Measurements from ENCODE around the gene KANSL2.
"Not testable (repeated sequence)": the region's sequence is repeated elsewhere in the genome, so short reads cannot be mapped to it uniquely, and the experiment has no call there.

The KANSL2 gene

GRCh38 chr12:48681710-48682532 is at the start of gene KANSL2:
Gene KANSL2, minus strand, starts transcription at chr12:48682238. Its CDS starts 606 bp downstream, at chr12:48681632.
- DNase-seq, result peak; percentile 96

DNA sequence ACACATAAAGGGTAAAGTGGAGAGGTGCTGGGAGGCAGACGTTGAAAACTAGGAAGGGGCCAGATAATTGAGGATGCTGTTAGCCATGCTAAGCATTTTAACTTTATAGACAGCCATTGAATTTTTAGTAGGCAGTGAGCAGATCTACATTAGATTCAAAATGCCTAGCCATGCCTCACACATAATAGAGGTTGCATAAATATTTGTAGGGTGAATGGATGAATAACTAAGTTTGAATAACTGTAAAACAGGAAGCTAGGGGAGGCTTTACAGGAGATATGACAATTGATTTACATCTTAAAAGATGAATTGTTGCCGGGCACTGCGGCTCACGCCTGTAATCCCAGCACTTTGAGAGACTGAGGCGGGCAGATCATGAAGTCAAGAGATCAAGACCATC is 46.8 kb upstream of the KANSL2 start:
- no peak for DNase-seq

- not testable (repeated sequence) for DNase-seq
Measured at GRCh38 chr12:48720737-48721136, 38.7 kb upstream of the KANSL2 start.

- not testable (repeated sequence) for DNase-seq
Measured at GRCh38 chr12:48720171-48720570, 38.1 kb upstream of the KANSL2 start.

DNA sequence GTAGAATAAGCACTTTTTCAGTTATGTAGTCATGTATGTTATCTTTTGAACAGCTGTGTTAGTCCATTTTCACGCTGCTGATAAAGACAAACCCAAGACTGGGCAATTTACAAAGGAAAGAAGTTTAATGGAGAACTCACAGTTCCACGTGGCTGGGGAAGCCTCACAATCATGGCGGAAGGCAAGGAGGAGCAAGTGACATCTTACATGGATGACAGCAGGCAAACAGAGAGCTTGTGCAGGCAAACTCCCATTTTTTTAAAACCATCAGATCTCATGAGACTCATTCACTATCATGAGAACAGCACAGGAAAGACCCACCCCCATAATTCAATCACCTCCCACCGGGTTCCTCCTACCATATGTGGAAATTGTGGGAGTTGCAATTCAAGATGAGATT is 37.0 kb upstream of the KANSL2 start:
- DNase-seq, result not testable (repeated sequence)

DNA sequence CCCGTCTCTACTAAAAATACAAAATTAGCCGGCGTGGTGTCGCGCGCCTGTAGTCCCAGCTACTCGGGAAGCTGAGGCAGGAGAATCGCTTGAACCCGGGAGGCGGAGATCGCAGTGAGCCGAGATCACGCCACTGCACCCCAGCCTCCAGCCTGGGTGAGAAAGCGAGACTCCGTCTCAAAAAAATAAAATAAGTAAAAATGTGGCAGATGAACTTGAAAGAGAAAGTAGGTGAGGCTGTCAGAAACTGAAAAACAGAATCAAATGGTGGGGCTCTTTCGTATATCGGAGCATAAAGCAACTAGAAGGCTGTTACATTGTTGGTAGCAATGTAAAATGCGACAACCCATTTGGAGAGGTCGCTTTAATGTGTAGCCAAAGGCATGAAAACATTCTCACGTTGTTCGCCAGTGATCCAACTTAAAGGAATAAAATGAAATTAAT is 35.2 kb upstream of the KANSL2 start:
- DNase-seq, result no peak

DNA sequence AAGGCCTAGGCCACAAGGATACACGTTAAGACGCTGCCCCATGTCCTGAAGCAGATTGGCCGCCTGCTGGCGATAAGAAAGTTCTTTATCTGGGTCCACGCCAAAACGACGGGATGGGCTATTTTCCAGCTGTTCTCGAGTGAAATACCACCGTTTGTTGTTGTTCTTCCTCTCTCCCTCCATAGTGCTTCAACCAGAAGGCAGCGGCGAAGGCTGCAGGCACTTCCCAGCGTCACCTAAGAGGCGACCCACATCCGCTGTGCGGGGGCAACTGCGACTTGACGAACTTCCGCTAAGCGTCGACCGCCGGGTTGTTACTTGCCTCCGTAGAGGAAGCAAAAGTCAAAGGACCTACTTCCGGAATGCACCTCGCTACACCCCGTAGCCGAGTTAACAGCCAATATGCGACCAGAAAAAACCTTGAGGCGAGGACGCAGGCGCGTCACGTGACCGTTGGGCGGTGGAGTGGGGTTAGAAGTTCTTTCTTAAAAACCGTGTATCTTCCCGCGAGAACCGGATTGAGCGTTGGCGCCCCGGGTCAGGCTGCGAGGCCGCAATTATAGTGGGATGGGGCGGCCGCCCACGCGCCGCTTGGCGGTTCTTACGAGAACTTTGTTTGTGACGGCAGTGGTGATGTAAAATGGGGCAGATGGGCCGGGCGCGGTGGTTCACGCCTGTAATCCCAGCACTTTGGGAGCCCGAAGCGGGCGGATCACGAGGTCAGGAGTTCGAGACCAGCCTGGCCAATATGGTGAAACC is 34.6 kb upstream of the KANSL2 start, which contains the start of gene CCNT1:
Gene CCNT1 (minus strand): TSS at position 215 of the 759 bp plus-strand sequence. CDS start 32 bp downstream, at position 183.
- DNase-seq, result peak; percentile 100

- no peak for DNase-seq
Measured at GRCh38 chr12:48716168-48716492, 34.1 kb upstream of the KANSL2 start.

DNA sequence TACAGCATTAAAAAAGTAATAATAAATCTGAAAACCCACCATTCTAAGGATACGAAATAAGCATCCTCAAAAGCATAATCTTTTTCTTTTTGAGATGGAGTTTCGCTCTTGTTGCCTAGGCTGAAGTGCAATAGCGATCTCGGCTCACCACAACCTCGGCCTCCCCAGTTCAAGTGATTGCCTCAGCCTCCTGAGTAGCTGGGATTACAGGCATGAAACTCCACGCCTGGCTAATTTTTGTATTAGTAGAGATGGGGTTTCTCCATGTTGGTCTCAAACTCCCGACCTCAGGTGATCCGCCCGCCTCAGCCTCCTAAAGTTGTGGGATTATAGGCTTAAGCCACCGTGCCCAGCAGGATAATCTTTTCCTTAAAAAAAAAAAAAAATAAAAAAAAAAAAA is 30.2 kb upstream of the KANSL2 start:
- no peak for DNase-seq

DNA sequence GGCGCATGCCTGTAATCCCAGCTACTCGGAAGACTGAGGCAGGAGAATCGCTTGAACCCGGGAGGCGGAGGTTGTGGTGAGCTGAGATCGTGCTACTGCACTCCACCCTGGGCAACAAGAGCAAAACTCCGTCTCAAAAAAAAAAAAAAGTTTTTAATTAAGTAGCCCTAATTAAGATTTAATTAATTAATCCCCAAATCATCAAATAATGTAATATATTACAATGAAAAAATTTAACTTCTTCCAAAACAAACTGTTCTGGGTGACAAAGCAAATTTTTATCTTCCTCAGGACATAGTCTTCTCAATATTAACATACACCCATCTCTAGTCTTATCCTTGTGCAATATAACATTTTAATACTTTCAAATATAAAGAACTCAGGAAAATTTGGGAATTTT is 16.8 kb upstream of the KANSL2 start:
- DNase-seq, result not testable (repeated sequence)

GRCh38 chr12:48696626-48697025 is 14.6 kb upstream of the KANSL2 start:
- no peak for DNase-seq

DNA sequence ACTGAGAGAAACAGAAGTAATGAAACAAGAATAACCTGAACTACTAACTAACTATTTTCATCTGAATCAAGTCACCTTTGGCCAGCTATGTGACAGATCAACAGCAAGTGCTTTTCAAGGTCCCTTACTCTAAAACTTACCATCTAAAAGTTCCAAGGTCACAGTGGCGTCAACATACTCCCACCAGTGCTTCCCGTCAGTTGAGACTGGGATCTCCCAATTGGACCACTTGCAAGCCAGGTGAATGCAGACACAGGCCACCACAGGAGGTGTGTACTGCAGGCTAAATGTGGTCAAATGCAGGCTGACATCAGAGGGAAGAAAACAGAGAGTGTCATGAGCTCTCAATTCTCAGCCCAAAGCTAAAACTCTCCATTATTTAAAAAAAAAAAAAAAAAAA is 13.8 kb upstream of the KANSL2 start:
- no peak for DNase-seq

DNA sequence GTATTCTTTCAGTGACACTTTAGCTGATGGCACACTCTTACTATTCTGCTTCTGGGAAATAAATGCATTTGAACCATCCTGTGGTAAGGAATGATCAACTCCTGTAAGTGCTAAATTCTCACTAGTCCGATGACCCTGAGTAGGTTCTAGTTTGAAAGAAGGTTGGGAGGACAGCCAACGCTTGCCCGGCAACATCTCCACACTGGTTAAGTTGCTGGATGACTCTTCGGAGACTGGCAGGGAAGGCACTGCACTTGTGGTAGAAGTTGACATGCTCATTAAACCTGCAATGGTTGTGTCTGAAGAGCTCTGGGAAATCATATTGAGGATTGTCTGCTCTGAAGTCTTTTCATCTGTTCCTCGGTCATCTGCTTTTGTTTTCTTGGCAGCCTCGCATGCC is 12.0 kb upstream of the KANSL2 start:
- no peak for DNase-seq

- DNase-seq, result no peak
Measured at GRCh38 chr12:48693572-48693971, 11.5 kb upstream of the KANSL2 start.

DNA sequence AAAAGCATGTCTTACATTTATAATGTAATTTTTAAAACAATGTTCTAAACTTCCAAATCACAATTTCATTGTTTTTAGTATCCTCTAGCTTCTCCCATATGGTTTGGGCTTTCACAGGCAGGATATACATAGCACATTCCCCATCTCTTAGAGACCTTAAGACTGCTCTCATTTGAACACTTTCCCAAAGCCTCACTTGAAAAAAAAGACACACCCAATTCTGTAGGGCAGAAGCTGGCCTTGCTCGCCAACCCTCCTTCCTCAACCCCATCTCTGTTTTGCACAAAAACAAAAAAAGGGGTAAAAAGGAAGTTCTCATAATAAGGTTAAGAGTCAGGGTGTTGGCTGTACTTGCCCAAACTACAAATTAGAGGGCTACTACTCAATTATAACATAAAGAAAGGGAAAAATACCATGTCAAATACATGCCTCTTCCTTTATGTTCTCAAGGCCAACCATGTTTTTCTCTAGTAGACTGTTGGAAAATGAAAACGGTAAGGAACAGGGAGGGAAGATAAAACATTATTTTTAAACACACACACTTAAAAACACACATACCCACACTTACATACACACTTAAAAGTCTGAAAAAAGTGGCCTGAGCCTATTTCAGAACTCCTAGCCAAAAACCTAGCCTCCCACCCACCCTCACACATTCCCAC is 9.9 kb upstream of the KANSL2 start:
- DNase-seq, result no peak

GRCh38 chr12:48690990-48691389 is 9.0 kb upstream of the KANSL2 start:
- no peak for DNase-seq

GRCh38 chr12:48690436-48690835 is 8.4 kb upstream of the KANSL2 start:
- DNase-seq, result no peak

DNA sequence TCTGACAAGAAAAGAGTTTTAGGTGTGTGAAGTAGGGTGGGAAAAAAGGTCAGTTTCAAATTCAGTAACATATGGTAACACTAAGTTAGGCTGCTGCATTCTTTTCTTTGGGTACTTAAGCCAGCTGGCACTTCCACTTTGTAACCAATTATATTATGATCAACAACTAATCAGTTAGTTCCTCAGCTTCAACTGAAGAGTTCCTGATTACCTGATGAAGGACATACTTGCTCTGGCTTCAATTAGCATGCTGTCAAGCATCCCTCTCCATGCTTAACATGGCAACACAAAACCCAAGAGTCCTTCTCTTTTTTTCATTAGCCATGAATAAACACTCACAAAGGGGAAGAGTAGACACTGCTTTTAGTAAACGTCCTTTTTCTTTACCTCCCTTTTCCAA is 6.8 kb upstream of the KANSL2 start:
- DNase-seq, result no peak

- no peak for DNase-seq
Measured at GRCh38 chr12:48687592-48687991, 5.6 kb upstream of the KANSL2 start.

DNA sequence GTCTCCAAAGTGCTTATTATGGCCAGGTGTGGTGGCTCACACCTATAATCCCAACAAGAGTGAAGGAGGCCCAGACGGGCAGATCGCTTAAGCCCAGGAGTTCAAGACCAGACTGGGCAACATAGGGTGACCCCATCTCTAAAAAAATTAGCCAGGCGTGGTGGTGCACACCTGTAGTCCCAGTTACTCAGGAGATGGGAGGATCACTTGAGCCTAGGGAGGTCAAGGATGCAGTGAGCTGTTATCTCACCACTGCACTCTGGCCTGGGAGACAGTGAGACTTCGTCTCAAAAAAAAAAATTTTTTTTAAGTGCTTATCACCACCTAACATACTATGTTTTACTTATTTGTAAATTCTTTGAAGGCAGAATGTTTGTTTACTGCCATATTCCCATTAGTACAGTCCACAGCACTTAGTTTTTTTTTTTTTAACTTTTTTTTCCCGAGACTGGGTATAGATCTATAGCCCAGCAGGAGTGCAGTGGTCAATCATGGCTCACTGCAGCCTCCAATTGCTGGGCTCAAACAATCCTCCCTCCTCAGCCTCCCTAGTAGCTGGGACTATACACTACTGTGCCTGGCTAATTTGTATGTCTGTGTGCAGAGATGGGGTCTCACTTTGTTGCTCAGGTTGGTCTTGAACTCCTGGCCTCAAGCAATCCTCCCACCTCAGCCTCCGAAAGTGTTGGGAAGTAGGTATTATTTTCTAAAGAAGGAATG is 4.7 kb upstream of the KANSL2 start:
- DNase-seq, result no peak

- DNase-seq, result no peak
Measured at GRCh38 chr12:48686037-48686595, 4.1 kb upstream of the KANSL2 start.

DNA sequence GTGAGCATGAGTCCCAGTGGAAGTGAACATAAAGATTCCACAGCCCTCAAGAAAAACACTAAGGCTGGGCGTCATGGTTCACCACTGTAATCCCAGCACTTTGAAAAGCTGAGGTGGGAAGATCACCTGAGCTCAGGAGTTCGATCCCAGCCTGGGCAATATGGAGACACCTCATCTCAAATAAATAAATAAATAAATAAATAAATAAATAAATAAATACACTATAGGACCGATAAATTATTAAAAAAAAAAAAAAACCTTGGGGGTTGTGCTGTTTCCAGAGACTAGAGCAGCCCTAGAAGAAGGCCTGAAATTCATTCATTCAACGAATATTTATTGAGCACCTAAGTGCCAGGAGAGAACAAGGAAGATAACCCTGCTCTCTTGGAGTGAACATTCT is 1.5 kb upstream of the KANSL2 start:
- DNase-seq, result no peak

- DNase-seq, result no peak
Measured at GRCh38 chr12:48682927-48683326, 889 bp upstream of the KANSL2 start.
